SIG-M5 treated with dmso at 0.1 percent for 504 hours (cell line): ENCODE measurements around the gene LRRC61.

Experiments
- DNase-seq: peaks from one replicate; lab custom pipeline; 2025; ENCODE audit not compliant: unreplicated experiment; lab: John Stamatoyannopoulos, UW

Gene LRRC61

GRCh38 chr7:150368884-150369747, 46.0 kb downstream of the LRRC61 start:
- peak; percentile 43 for DNase-seq

- no peak for DNase-seq
These were observed 46.8 kb downstream of the LRRC61 start for GRCh38 chr7:150369748-150370501.

DNA sequence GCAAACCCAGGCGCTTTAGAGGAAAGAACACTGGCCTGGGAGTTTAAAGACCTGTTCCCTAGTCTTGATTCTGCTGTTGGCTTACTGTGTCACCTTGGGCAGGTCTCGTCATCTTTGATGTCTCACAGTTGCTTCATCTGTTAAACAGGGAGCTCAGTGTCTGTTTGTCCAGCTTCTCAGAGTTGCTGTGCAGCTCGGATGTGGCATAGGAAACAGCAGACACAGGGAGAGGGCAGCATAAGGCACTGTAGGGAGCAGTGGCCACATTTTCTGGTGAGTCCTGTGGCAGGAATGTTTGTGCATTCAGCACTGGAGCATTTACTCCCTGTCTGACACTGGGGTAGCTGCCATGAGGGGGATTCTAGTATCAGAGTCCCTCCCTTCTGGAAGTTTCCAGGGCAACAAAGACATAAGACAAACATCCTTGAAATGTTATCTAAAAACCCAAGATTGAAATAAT, 47.5 kb downstream of the LRRC61 start:
- no peak for DNase-seq

- DNase-seq = no peak
These were observed 48.2 kb downstream of the LRRC61 start for GRCh38 chr7:150371131-150371995.

DNA sequence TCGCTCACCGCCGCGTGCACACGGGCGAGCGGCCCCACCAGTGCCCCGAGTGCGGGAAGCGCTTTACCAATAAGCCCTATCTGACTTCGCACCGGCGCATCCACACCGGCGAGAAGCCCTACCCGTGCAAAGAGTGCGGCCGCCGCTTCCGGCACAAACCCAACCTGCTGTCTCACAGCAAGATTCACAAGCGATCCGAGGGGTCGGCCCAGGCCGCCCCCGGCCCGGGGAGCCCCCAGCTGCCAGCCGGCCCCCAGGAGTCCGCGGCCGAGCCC, 48.8 kb downstream of the LRRC61 start:
- no peak for DNase-seq

DNA sequence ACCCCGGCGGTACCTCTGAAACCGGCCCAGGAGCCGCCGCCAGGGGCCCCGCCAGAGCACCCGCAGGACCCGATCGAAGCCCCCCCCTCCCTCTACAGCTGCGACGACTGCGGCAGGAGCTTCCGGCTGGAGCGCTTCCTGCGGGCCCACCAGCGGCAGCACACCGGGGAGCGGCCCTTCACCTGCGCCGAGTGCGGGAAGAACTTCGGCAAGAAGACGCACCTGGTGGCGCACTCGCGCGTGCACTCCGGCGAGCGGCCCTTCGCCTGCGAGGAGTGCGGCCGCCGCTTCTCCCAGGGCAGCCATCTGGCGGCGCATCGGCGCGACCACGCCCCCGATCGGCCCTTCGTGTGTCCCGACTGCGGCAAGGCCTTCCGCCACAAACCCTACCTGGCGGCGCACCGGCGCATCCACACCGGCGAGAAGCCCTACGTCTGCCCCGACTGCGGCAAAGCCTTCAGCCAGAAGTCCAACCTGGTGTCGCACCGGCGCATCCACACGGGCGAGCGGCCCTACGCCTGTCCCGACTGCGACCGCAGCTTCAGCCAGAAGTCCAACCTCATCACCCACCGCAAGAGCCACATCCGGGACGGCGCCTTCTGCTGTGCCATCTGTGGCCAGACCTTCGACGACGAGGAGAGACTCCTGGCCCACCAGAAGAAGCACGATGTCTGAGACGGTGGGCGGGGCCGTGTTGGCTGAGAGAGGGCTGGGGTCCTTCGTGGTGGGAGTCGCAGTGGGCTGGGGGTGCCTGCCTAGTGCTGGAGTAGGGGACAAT, 49.3 kb downstream of the LRRC61 start:
- no peak for DNase-seq

DNA sequence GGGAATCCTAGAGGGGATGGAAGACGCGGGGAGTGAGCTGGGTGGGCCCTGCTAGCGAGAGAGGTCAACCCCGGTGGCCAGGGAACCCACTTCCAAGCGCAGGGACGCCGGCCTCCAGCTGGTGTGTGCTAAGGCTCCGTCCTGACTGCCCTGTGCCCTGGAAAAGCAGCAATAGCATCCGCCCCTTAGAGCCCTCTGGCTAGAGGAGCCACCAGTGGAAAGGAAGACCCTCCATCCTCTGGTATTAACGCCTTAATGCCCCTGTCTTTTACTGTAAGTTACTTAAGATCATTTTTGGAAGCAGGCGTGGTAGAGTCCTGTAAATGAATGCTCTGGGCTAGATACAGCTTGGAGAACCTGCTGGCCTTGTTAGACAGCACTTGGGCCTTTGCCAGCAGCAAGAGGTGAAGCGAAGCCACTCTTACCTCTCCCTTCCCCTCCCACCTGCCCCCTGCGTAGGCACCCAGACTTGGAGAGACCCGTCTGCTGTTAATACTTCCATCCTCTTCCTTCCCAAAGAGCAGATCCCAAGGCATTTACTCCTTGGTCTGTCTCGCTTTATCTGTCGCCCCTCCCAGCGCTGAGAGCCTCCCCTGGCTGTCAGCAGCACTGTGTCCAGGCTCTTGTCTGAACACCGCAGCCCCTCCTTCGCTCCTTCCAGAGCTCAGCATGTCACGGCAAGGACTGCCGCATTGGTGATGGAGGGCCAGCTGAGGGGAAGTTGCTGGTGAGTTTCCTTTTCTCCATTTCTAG, 50.1 kb downstream of the LRRC61 start:
- no peak for DNase-seq

DNA sequence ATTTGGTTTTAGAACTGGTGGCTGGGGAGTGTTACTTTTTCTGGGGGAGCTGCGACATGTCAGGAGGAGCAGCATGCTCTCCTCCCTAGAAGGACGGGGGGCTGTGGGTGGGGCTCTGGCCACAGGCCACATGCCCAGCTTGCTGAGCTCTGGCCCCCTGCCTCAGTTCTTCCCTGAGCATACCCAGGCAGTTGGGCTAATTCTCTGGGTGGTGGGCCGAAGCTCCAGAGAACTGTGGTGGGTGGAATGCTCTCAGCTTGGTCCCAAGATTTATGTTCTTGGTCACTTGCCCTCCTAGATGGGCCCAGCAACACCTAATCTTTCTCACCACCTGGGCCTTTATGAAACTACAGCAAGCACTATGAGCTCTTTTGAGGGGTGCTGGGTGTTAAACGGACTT, 50.9 kb downstream of the LRRC61 start:
- no peak for DNase-seq

- no peak for DNase-seq
These were observed 51.3 kb downstream of the LRRC61 start for GRCh38 chr7:150374472-150374871.

DNA sequence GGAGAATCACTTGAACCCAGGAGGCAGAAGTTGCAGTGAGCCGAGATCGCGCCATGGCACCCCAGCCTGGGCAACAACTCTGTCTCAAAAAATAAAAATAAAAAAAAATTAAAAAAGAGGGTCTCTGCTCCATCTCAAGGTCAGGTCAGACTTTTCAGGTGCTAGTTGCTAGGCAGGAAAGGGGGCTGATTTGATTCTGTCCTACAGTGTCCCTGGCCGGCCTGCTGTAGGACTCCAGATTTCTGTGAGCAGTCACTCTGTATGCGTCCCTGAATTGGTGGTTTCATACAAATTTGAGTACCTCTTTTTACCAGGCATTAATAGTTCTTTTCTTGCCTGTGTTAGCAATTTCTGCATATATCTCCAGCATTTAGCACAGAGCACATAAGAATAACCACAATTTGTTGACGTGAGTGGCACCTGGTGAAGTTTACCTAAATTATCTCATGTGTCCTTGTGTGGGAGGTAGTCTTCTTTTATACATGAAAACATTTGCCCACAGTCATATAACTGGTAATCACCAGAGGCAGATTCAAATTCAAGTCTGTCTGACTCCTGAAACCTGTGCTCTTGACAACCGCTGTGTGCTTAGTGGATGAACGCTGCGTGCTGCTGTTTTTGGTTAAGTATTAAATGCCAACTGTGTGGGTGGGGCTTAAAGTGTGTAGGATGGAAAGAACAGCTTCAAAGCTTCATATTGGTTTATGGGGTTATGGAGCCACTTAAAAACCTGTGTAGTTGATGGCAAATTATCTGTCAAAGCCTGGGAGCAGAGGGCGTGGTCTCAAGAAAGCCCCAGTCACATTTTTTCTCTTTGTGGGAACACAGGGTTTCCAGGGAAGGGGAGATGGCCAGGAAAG, 52.7 kb downstream of the LRRC61 start:
- no peak for DNase-seq

GRCh38 chr7:150376560-150376959, 53.4 kb downstream of the LRRC61 start:
- no peak for DNase-seq

DNA sequence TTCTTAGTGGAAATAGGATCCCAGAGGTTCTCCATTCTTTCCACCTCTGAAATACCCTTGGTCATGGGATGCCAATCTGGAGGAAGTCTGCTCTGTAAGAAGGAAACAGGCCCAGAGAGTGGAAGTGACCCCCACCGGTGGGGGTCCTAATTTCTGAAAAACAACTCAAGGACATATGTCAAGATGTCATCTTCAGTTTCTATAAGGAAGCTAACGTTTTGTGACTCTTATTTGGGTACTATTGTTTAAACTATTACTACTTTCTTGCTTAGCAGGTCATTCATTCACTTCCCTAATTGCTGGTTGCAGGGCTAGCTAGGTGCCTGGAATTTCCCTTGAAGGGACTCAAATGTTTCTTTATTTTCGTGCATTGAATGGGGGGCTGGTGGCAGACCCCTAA, 54.0 kb downstream of the LRRC61 start:
- no peak for DNase-seq

- DNase-seq = no peak
These were observed 54.5 kb downstream of the LRRC61 start for GRCh38 chr7:150377635-150378034.

DNA sequence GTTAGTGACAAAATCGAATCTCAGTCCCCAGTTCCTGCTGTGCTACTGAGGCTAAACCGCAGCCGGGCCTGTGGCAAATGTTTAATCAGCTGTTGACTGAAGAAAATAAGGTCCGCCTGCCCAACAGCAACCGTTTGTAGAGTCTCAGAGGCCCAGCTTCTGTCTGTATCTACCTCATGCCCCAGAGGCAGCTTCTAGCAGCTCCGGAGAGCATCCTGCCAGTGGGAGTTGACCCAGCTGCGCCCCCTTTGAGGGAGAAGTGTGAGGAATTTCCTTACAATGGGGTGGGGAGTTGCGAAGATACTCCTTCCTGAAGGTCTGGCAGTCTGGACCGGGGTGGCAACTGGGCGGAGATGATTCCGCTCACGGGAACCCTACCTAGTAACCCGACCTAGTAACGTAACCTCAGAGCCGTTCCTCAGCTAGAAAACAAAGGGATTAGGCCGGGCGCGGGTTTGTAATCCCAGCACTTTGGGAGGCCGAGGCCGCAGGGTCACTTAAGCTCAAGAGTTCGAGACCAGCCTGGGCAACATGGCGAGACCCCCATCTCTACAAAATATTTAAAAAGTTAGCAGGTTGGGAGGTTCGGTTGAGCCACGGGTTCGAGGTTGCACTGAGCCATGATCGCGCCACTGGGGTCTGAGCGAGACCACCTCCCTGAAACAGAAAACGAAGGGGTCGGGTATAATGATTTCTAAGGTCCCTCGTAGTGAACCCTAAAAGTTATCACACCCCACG, 55.1 kb downstream of the LRRC61 start:
- peak; percentile 63 for DNase-seq

DNA sequence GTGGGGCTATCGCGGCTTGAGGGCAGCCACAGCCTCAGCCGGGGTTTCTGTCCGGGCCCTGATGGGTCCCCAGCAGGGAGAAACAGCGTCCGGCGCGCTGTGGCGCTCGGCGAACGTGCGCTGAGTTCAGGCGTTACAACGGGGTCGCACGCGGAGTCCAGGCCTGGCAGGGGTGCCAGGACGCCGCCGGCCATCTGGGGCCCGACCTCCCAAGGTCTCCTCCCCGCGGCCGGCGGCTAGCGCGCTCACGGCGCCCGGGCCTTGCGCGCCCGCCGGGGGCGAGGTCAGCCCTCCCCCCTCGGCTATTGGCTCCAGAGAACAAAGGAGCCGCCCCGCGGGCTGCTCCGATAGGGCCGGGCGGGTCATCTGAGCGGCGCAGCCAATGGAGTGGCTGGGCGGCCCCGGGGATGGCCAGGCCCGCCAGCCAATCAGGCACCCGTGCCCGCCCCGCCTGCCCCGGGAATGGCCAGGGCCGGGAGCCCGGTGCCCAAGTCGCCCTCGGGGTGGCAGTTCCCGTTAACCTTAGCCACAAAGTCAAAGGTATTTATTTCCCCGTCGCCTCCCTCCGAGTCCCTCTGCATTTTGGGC, 55.8 kb downstream of the LRRC61 start, which contains the start of gene ZNF775:
Gene ZNF775, plus strand, starts transcription at position 478 of the 588 bp plus-strand sequence. CDS start 9,141 bp downstream, outside the sequence.
- peak; percentile 91 for DNase-seq

- no peak for DNase-seq
These were observed 56.6 kb downstream of the LRRC61 start for GRCh38 chr7:150379441-150380379.

- no peak for DNase-seq
These were observed 57.3 kb downstream of the LRRC61 start for GRCh38 chr7:150380463-150380862.
